Loucy (cell line): ENCODE data around the gene GALNT18.

ENCODE experiments used
- EZH2phosphoT487 ChIP-seq: fragments of 200-600 bp; IDR thresholded peaks from 2 replicates; pipeline ENCODE4 v1.6.1; 2018; ENCODE audit warnings: antibody characterized with exemption, mild to moderate bottlenecking, moderate library complexity, borderline replicate concordance
- TF ChIP-seq, protein P1 (sequence below): fragments of 200-600 bp; sonication (generic); conservative IDR thresholded peaks from 2 replicates; pipeline ENCODE4 v1.5.1; 2014; ENCODE audit warnings: mild to moderate bottlenecking, antibody characterized with exemption, low read length

GRCh38 chr11:11329062-11329806 lies 292.6 kb downstream of the GALNT18 start:
- TF ChIP-seq, protein P1, sequence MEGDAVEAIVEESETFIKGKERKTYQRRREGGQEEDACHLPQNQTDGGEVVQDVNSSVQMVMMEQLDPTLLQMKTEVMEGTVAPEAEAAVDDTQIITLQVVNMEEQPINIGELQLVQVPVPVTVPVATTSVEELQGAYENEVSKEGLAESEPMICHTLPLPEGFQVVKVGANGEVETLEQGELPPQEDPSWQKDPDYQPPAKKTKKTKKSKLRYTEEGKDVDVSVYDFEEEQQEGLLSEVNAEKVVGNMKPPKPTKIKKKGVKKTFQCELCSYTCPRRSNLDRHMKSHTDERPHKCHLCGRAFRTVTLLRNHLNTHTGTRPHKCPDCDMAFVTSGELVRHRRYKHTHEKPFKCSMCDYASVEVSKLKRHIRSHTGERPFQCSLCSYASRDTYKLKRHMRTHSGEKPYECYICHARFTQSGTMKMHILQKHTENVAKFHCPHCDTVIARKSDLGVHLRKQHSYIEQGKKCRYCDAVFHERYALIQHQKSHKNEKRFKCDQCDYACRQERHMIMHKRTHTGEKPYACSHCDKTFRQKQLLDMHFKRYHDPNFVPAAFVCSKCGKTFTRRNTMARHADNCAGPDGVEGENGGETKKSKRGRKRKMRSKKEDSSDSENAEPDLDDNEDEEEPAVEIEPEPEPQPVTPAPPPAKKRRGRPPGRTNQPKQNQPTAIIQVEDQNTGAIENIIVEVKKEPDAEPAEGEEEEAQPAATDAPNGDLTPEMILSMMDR = no peak
- no peak for TF ChIP-seq EZH2phosphoT487
